ENCODE measurements around the gene FN3K.

FN3K gene

GRCh38 chr17:82703036-82703745 is 32.2 kb upstream of the FN3K start:
- in situ Hi-C loops (cut with MboI; ENCODE audit: low sequenced_read_pairs) = no loop called here

- in situ Hi-C loops (cut with MboI; ENCODE audit: low sequenced_read_pairs) = no loop called here
These were observed 31.2 kb upstream of the FN3K start for GRCh38 chr17:82703935-82704865.

DNA sequence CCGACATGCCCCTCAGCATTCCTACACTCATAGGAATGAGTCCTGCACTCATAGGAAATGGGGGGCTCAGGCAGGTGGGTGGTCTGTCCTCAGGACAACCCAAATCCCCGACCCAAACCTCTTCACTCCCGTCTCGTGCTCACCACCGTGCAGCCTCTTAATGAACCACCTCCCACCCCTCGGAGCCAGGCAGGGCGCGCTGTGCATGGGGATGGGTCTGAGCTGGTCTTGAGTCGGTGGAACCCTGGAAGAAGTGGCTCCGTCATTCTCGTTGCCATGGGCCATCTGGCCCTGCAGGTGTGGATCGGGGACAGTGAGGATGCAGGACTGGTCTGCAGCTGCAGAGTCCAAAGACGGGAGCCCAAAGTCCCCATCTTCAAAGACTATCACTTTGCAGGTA is 30.5 kb upstream of the FN3K start:
- in situ Hi-C loops (cut with MboI; ENCODE audit: low sequenced_read_pairs) = no loop called here

DNA sequence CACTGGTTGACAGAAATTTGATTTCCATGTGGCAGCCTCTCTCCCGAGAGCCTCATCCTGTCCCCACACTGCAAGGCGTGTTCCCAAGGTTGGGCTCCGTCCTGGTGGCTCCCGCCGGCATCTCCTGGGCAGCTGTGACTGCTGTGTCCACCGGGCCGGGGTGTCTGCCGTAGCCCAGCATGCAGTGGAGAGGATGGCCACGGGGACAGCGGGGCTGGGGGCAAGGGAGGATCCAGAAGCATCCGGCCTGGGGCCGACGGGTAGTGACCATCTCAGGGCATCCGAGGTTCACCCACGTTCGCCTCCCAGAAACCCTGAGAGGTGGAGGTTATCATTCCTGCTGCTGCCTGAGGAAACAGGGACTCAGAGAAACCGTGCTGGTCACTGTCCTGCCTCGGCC is 29.7 kb upstream of the FN3K start:
- in situ Hi-C loops (cut with MboI; ENCODE audit: low sequenced_read_pairs) = no loop called here

- in situ Hi-C loops (cut with MboI; ENCODE audit: low sequenced_read_pairs) = no loop called here
These were observed 26.3 kb upstream of the FN3K start for GRCh38 chr17:82709024-82709675.

GRCh38 chr17:82709676-82710498 is 25.5 kb upstream of the FN3K start:
- in situ Hi-C loops (cut with MboI; ENCODE audit: low sequenced_read_pairs) = no loop called here

DNA sequence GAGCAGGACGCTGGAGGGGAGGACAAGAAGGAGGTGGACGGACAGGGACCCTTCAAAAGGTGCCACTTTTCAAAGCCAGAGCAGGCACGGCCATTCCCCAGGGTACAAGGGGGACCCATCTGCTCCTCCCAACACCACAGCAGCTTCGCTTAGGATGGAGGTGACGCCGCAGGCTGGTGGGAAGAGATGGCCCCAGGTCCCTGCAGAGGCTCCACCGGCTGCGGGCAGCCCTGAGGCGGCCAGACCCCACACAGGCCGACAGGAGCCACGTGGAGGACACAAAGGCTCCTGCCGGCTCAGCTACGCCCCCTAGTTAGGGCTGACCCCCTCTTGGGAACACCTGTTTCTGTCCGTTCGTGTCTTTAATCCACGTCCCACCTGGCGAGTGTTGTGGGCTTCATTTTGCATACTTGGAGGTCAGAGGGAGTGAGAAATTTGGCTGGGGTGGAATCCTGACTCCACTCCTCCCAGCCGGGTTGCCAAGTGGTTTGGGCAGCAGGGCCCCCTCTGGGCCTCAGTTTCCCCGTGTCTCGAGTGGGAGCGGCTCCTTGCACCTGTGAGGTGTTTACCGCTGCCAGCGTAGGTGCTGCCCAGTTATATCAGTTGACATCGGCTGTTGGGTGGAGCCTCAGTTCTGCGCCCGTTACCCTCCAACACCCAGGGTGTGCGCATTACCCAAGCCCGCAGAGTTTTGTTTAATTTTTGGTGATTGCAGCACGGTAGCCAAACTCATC is 24.7 kb upstream of the FN3K start:
- in situ Hi-C loops (cut with MboI; ENCODE audit: low sequenced_read_pairs) = no loop called here

DNA sequence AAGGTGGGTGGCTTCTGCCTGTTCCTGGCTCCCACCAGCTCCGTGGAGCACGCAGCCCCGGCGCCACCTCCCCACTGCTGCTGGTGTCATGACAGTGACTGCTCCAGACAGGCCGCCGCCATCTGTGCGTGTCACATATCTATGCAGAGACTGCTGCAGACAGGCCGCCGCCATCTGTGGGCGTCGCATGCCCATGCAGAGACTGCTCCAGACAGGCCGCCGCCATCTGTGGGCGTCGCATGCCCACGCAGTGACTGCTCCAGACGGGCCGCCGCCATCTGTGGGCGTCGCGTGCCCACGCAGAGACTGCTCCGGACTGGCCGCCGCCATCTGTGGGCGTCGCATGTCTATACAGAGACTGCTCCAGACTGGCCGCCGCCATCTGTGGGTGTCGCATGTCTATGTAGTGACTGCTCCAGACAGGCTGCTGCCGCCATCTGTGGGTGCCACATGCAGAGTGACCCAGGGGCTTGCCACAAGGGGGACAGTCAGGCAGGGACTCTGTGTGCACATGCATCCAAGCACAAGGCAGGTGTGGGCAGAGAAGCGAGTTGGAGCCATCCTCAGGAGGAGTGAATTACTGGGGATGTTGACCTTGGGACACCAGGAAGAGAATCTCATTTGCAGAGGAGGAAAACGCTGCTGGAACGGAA is 22.2 kb upstream of the FN3K start:
- in situ Hi-C loops (cut with MboI; ENCODE audit: low sequenced_read_pairs) = no loop called here

GRCh38 chr17:82716203-82717010 is 19.0 kb upstream of the FN3K start, which contains the start of gene FN3KRP:
Gene FN3KRP, plus strand, starts transcription at chr17:82716706. Its CDS starts 50 bp downstream, at chr17:82716756.
- in situ Hi-C loops (cut with MboI; ENCODE audit: low sequenced_read_pairs) = no loop called here

GRCh38 chr17:82718986-82719685 is 16.3 kb upstream of the FN3K start:
- in situ Hi-C loops (cut with MboI; ENCODE audit: low sequenced_read_pairs) = no loop called here

DNA sequence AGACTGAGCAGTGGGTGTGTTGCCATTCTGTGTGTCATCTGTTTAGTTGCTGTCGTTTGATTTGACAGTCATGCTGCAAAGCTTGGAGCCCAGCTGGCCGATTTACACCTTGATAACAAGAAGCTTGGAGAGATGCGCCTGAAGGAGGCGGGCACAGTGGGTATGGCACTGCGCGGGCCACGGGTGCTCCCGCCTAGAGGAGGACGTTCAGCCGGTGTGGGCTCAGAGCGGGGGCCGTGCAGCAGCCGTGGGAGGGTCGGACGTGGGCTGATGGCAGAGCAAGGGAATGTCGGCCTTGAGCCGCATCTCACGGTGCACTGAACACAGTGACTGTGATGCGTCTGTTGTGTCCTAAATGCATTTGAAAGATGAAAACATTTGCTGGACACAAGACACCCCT is 15.2 kb upstream of the FN3K start:
- in situ Hi-C loops (cut with MboI; ENCODE audit: low sequenced_read_pairs) = no loop called here

DNA sequence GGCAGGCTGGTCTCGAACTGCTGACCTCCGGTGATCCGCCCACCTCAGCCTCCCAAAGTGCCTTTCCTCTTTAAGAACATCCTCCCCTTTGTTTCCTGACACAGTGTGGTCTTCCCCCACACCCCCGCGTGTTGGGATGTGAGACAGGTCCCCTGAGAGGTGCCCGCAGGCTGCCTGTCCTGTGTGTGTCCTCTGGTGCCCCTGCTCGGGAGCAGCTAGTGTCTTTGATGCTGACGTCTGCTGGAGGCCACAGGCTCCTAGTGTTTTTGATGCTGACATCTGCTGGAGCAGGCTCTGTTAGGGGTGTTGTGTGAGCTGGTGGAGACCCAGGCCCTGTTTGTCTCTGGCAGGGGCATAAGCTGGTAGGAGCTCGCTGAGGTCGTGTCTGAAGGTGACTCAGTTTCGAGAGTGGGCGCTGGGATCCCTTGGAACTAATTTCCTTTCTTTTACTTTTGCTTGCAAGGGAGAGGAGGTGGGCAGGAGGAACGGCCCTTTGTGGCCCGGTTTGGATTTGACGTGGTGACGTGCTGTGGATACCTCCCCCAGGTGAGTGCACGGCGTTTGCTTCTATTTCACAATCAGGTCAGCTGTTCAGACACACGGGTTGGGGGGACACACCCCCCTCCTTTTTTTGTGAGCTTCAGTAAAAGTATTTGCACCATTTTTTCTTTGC is 12.9 kb upstream of the FN3K start:
- in situ Hi-C loops (cut with MboI; ENCODE audit: low sequenced_read_pairs) = no loop called here

DNA sequence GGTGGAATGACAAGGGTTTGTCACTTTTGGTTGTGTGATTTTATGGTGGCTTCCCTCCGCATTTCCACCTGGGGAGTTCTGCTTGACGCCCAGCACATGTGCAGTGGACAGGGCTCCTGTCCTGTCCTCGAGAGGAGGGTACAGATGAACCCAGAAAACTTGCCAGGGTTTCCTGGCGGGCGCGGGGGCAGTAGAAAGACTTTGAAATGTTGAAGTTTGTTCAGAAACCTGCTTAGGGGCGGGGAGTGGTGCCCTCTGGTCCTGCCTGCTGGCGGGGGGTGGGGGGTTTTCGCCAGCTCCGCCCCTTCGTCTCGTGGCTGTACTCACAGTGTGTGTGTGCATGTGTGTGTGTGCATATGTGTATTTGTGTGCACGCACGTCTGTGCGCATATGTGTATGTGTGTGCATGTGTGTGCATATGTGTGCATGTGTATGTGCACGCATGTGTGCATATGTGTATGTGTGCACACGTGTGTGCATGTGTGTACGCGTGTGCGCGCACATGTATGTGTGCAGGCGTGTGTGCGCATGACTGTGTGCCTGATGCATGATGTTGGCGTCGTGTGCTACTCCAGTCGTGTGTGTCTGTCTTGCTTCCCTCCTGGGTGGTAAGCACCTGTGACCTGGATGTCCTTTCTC is 12.1 kb upstream of the FN3K start:
- in situ Hi-C loops (cut with MboI; ENCODE audit: low sequenced_read_pairs) = no loop called here

- in situ Hi-C loops (cut with MboI; ENCODE audit: low sequenced_read_pairs) = no loop called here
These were observed 9.0 kb upstream of the FN3K start for GRCh38 chr17:82726427-82726826.

DNA sequence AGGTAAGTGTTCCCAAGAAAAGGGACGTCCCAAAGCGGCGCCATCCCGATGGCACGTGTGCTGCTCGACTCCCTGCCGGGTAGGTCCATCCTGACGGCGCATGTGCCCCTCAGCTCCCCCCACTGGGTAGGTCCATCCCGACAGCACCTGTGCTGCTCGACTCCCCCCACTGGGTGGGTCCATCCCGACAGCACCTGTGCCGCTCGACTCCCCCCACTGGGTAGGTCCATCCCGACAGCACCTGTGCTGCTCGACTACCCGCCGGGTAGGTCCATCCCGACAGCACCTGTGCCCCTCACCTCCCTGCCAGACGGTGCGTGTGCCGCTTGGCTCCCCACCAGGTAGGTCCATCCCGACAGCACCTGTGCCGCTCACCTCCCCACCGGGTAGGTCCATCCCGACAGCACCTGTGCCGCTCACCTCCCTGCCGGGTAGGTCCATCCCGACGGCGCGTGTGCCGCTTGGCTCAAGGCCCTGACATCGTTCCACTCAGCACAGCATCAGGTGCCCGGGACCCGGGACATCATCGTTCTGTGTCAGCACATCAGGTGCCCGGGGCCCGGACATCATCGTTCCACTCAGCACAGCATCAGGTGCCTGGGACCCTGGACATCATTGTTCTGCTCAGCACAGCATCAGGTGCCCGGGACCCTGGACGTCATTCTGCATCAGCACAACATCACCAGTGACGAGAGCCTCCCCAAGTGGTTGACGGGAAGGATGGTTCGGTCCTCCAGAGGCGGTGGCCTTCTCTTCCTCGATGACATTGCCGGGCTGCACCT is 5.7 kb upstream of the FN3K start:
- in situ Hi-C loops (cut with MboI; ENCODE audit: low sequenced_read_pairs) = no loop called here

DNA sequence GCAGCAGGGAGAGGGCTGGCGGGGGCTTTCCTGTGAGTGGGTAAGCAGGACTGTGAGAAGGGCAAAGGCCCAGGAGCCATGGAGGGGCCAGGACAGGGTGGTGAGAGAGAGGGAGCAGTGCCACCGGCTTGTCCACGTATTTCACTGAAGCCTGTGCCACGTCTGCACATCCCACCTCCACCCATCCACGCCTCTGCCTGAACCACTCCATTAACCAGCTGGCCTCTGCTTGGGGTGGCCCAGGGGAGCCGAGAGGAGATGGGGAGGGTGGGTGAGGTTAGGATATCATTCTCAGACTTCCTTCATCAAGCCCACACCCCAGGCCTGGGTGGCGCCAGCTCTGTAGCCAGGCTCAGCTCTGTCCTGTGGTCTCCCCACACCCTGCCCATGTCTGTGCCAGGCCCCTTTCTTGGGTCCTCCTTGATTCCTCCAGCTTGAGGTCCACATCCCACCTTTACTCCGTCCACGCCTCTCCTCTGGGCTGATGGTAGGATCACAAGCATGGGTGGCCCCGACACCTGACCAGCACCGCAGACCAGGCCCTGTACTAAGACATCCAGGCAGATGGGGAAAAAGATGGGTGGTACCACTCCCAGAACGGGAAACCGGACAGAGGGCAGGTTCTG is 3.2 kb upstream of the FN3K start:
- in situ Hi-C loops (cut with MboI; ENCODE audit: low sequenced_read_pairs) = no loop called here
